ENCODE results near the gene ZMIZ2. TPM values are rescaled to one million over a fixed set of nuclear protein-coding genes. Genes with fewer than 3 reads are reported as not detected.

The ZMIZ2 gene
- total and polyA plus RNA-seq, 9 of the 15 experiments (the other 6 are each of a cell fraction or from before 2014, with no cell fraction given), result 0.13 to 40.3 (median 4.9) TPM

DNA sequence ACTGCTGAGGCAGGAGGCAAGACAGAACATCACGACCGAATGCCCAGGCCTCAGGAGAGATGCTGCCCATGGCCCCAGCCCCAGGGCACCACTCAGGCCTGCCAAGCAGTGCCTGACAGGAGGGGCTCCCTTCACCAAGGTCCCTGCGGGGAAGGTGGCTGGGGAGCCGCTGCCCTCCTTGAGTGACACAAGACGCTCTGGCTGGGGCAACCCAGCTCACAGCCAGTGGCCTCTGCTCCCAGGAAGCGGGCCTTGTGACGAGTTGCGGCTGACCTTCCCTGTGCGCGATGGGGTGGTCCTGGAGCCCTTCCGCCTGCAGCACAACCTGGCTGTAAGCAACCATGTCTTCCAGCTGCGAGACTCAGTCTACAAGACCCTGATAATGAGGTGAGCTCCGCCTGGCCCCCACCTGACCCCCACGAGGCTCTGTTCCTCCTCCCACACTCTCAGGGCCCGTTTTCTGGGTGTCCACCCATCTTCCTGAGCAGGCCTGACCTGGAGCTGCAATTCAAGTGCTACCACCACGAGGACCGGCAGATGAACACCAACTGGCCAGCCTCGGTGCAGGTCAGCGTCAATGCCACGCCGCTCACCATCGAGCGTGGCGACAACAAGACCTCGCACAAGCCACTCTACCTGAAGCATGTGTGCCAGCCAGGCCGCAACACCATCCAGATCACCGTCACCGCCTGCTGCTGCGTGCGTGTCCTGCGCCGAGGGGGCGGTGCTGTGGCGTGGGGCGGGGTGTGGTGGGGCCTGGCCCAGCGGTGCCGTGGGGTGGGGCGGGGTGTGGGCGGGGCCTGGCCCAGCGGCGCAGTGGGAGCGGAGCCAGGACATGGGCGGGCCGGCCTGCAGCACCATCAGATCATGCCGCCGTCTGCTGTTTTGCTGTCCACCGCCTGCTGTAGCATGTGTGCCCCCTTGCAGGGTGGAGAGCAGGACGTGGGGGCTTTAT is 12.8 kb downstream of the ZMIZ2 start (continued):
- peak; percentile 33 to 45; a peak in 2 of 4 replicates for TF ChIP-seq FOXK2 (conservative IDR thresholded peaks at IDR 0.05 in 1 of 2, IDR thresholded peaks at IDR 0.05 in 1 of 2; ENCODE audit: low read depth in 2 of 2)
- TF ChIP-seq, protein P1, sequence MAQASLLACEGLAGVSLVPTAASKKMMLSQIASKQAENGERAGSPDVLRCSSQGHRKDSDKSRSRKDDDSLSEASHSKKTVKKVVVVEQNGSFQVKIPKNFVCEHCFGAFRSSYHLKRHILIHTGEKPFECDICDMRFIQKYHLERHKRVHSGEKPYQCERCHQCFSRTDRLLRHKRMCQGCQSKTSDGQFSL (CRISPR knock-in tag; IDR thresholded peaks at IDR 0.05), result 0 out of 2 replicates have a peak, but pooled peaks have one; percentile 27
- TF ChIP-seq, protein P1 (tag; IDR thresholded peaks at IDR 0.05), result no peak
- TF ChIP-seq NRF1 (conservative IDR thresholded peaks at IDR 0.05 in 1 of 2, IDR thresholded peaks at IDR 0.05 in 1 of 2), result peak; percentile 78 to 81
- TF ChIP-seq, protein P2, sequence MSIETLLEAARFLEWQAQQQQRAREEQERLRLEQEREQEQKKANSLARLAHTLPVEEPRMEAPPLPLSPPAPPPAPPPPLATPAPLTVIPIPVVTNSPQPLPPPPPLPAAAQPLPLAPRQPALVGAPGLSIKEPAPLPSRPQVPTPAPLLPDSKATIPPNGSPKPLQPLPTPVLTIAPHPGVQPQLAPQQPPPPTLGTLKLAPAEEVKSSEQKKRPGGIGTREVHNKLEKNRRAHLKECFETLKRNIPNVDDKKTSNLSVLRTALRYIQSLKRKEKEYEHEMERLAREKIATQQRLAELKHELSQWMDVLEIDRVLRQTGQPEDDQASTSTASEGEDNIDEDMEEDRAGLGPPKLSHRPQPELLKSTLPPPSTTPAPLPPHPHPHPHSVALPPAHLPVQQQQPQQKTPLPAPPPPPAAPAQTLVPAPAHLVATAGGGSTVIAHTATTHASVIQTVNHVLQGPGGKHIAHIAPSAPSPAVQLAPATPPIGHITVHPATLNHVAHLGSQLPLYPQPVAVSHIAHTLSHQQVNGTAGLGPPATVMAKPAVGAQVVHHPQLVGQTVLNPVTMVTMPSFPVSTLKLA (conservative IDR thresholded peaks at IDR 0.05), result peak; percentile 74 to 87
- 0 out of 2 replicates have a peak, but pooled peaks have one; percentile 48 for TF ChIP-seq ZKSCAN1 (IDR thresholded peaks at IDR 0.05; ENCODE audit: low read depth, low read length)
- TF ChIP-seq, protein P3, sequence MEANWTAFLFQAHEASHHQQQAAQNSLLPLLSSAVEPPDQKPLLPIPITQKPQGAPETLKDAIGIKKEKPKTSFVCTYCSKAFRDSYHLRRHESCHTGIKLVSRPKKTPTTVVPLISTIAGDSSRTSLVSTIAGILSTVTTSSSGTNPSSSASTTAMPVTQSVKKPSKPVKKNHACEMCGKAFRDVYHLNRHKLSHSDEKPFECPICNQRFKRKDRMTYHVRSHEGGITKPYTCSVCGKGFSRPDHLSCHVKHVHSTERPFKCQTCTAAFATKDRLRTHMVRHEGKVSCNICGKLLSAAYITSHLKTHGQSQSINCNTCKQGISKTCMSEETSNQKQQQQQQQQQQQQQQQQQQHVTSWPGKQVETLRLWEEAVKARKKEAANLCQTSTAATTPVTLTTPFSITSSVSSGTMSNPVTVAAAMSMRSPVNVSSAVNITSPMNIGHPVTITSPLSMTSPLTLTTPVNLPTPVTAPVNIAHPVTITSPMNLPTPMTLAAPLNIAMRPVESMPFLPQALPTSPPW (CRISPR knock-in tag; IDR thresholded peaks at IDR 0.05), result peak; percentile 89
- peak; percentile 89 for TF ChIP-seq EP400 (IDR thresholded peaks at IDR 0.05)
- TF ChIP-seq, protein P4, sequence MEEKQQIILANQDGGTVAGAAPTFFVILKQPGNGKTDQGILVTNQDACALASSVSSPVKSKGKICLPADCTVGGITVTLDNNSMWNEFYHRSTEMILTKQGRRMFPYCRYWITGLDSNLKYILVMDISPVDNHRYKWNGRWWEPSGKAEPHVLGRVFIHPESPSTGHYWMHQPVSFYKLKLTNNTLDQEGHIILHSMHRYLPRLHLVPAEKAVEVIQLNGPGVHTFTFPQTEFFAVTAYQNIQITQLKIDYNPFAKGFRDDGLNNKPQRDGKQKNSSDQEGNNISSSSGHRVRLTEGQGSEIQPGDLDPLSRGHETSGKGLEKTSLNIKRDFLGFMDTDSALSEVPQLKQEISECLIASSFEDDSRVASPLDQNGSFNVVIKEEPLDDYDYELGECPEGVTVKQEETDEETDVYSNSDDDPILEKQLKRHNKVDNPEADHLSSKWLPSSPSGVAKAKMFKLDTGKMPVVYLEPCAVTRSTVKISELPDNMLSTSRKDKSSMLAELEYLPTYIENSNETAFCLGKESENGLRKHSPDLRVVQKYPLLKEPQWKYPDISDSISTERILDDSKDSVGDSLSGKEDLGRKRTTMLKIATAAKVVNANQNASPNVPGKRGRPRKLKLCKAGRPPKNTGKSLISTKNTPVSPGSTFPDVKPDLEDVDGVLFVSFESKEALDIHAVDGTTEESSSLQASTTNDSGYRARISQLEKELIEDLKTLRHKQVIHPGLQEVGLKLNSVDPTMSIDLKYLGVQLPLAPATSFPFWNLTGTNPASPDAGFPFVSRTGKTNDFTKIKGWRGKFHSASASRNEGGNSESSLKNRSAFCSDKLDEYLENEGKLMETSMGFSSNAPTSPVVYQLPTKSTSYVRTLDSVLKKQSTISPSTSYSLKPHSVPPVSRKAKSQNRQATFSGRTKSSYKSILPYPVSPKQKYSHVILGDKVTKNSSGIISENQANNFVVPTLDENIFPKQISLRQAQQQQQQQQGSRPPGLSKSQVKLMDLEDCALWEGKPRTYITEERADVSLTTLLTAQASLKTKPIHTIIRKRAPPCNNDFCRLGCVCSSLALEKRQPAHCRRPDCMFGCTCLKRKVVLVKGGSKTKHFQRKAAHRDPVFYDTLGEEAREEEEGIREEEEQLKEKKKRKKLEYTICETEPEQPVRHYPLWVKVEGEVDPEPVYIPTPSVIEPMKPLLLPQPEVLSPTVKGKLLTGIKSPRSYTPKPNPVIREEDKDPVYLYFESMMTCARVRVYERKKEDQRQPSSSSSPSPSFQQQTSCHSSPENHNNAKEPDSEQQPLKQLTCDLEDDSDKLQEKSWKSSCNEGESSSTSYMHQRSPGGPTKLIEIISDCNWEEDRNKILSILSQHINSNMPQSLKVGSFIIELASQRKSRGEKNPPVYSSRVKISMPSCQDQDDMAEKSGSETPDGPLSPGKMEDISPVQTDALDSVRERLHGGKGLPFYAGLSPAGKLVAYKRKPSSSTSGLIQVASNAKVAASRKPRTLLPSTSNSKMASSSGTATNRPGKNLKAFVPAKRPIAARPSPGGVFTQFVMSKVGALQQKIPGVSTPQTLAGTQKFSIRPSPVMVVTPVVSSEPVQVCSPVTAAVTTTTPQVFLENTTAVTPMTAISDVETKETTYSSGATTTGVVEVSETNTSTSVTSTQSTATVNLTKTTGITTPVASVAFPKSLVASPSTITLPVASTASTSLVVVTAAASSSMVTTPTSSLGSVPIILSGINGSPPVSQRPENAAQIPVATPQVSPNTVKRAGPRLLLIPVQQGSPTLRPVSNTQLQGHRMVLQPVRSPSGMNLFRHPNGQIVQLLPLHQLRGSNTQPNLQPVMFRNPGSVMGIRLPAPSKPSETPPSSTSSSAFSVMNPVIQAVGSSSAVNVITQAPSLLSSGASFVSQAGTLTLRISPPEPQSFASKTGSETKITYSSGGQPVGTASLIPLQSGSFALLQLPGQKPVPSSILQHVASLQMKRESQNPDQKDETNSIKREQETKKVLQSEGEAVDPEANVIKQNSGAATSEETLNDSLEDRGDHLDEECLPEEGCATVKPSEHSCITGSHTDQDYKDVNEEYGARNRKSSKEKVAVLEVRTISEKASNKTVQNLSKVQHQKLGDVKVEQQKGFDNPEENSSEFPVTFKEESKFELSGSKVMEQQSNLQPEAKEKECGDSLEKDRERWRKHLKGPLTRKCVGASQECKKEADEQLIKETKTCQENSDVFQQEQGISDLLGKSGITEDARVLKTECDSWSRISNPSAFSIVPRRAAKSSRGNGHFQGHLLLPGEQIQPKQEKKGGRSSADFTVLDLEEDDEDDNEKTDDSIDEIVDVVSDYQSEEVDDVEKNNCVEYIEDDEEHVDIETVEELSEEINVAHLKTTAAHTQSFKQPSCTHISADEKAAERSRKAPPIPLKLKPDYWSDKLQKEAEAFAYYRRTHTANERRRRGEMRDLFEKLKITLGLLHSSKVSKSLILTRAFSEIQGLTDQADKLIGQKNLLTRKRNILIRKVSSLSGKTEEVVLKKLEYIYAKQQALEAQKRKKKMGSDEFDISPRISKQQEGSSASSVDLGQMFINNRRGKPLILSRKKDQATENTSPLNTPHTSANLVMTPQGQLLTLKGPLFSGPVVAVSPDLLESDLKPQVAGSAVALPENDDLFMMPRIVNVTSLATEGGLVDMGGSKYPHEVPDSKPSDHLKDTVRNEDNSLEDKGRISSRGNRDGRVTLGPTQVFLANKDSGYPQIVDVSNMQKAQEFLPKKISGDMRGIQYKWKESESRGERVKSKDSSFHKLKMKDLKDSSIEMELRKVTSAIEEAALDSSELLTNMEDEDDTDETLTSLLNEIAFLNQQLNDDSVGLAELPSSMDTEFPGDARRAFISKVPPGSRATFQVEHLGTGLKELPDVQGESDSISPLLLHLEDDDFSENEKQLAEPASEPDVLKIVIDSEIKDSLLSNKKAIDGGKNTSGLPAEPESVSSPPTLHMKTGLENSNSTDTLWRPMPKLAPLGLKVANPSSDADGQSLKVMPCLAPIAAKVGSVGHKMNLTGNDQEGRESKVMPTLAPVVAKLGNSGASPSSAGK (IDR thresholded peaks at IDR 0.05), result peak; percentile 96
